GM12872 (cell line): Measurements from ENCODE around the gene OR8K5.

Experiments used
- CTCF ChIP-seq: IDR thresholded peaks from 3 replicates; pipeline ENCODE4 v1.5.1; 2011; ENCODE audit warnings: low read depth, mild to moderate bottlenecking, low read length, moderate library complexity; ENCODE audit not compliant: insufficient read depth

The OR8K5 gene

GRCh38 chr11:56160217-56160616 lies at the start of gene OR8K5:
OR8K5 (minus strand) TSS chr11:56160317; CDS start chr11:56160317, 0 bp downstream.
- TF ChIP-seq CTCF = no peak

- TF ChIP-seq CTCF = no peak
These were observed 47.7 kb upstream of the OR8K5 start for GRCh38 chr11:56207790-56208189.

GRCh38 chr11:56197367-56197766 lies 37.2 kb upstream of the OR8K5 start:
- no peak for TF ChIP-seq CTCF

- TF ChIP-seq CTCF = no peak
These were observed 36.6 kb upstream of the OR8K5 start for GRCh38 chr11:56196705-56197104.

- TF ChIP-seq CTCF = no peak
These were observed 28.5 kb upstream of the OR8K5 start for GRCh38 chr11:56188602-56189001.

GRCh38 chr11:56183459-56183858 lies 23.3 kb upstream of the OR8K5 start:
- no peak for TF ChIP-seq CTCF

GRCh38 chr11:56176318-56176717 lies 16.2 kb upstream of the OR8K5 start, which contains the start of gene OR5J2:
OR5J2 (plus strand) TSS chr11:56176618; CDS start chr11:56176618, 0 bp downstream.
- no peak for TF ChIP-seq CTCF
